ENCODE measurements around the gene CDK17. TPM values are rescaled to one million over a fixed set of nuclear protein-coding genes. Genes with fewer than 3 reads are reported as not detected.

The CDK17 gene
- total RNA-seq, 1 experiment from 2014 or later = 21.4 TPM

- no peak overlapping the region for H3K4me3 ChIP-seq (replicated peaks in 1 of 2; ENCODE audit: low read depth in 1 of 2, low read length in 2 of 2)
- DNase-seq (ENCODE audit: low read depth, low spot score) (no peak), ATAC-seq (no peak)
- ChIA-PET CTCF (no interaction called here), POLR2A (no interaction called here), RAD21 (ENCODE audit: low non-redundant PET in 1 of 2, low total read pairs in 2 of 2, uncharacterized antibody in 2 of 2, unreplicated experiment in 2 of 2) (no interaction called here)
- no peak overlapping the region for H3K9ac ChIP-seq (ENCODE audit: low read length)
- BruUV-seq (replicated peaks) = no TSS peak
- no peak for TF ChIP-seq ZFX (IDR thresholded peaks at IDR 0.05)
- no peak for TF ChIP-seq POLR2A (IDR thresholded peaks at IDR 0.05; ENCODE audit: borderline replicate concordance, extremely low read depth, insufficient read depth, insufficient read length)
- intact Hi-C loops (cut with micrococcal nuclease) = no loop called here
- H3K79me2 ChIP-seq (ENCODE audit: insufficient read depth, low read length) = peaks cover 84% of the 10 kb centered on the region
- no peaks in the 10 kb centered on the region for H3K27me3 ChIP-seq (ENCODE audit: insufficient read depth, low read length)
- no peaks in the 10 kb centered on the region for H3K36me3 ChIP-seq (ENCODE audit: control insufficient read depth in 1 of 2, insufficient read depth in 2 of 2, low read length in 2 of 2)
- H2AFZ ChIP-seq (ENCODE audit: low read depth, low read length, poor library complexity, severe bottlenecking) = no peak overlapping the region
- H3K9me3 ChIP-seq (ENCODE audit: control insufficient read depth in 1 of 2, insufficient read depth in 1 of 2, low read depth in 1 of 2, low read length in 2 of 2) = no peaks in the 10 kb centered on the region
- no peaks in the 10 kb centered on the region; a peak in 1 of 4 replicates for H3K4me1 ChIP-seq (ENCODE audit: control insufficient read depth in 1 of 2, insufficient read depth in 2 of 2, low read length in 2 of 2)
- no peaks in the 10 kb centered on the region for H4K20me1 ChIP-seq (ENCODE audit: insufficient read depth)
- no peaks in the 10 kb centered on the region for H3K9me2 ChIP-seq (ENCODE audit: insufficient read depth)
- no peak overlapping the region for H3K27ac ChIP-seq (ENCODE audit: low read depth, low read length)
- H3K4me2 ChIP-seq (ENCODE audit: low read length) = no peak overlapping the region
Observed at GRCh38 chr12:96375841-96376604, 24.2 kb downstream of the CDK17 start.

- CTCF ChIA-PET = no interaction called here
- Histone ChIP-seq H3K27me3 (ENCODE audit: insufficient read depth, low read length) (no peaks in the 10 kb centered on the region), H3K4me3 (replicated peaks in 1 of 2; ENCODE audit: low read depth in 1 of 2, low read length in 2 of 2) (no peak overlapping the region), H3K9ac (ENCODE audit: low read length) (no peak overlapping the region), H3K9me3 (ENCODE audit: control insufficient read depth in 1 of 2, insufficient read depth in 1 of 2, low read depth in 1 of 2, low read length in 2 of 2) (no peaks in the 10 kb centered on the region), H3K27ac (ENCODE audit: low read depth, low read length) (no peak overlapping the region), H3K4me2 (ENCODE audit: low read length) (no peak overlapping the region), H3K79me2 (ENCODE audit: insufficient read depth, low read length) (peaks cover 84% of the 10 kb centered on the region), H2AFZ (ENCODE audit: low read depth, low read length, poor library complexity, severe bottlenecking) (no peak overlapping the region), H3K36me3 (ENCODE audit: control insufficient read depth in 1 of 2, insufficient read depth in 2 of 2, low read length in 2 of 2) (no peaks in the 10 kb centered on the region), H4K20me1 (ENCODE audit: insufficient read depth) (no peaks in the 10 kb centered on the region), H3K9me2 (ENCODE audit: insufficient read depth) (no peaks in the 10 kb centered on the region), H3K4me1 (ENCODE audit: control insufficient read depth in 1 of 2, insufficient read depth in 2 of 2, low read length in 2 of 2) (no peaks in the 10 kb centered on the region; a peak in 1 of 4 replicates)
- no peak for ATAC-seq
- BruUV-seq (replicated peaks) = no TSS peak
- no peak for DNase-seq (ENCODE audit: low read depth, low spot score)
- RAD21 ChIA-PET (ENCODE audit: low non-redundant PET in 1 of 2, low total read pairs in 2 of 2, uncharacterized antibody in 2 of 2, unreplicated experiment in 2 of 2) = no interaction called here
- intact Hi-C loops (cut with micrococcal nuclease) = no loop called here
- TF ChIP-seq CTCF (IDR thresholded peaks at IDR 0.05 in 2 of 3, conservative IDR thresholded peaks at IDR 0.05 in 1 of 3; ENCODE audit: borderline replicate concordance in 1 of 3, insufficient read depth in 1 of 3, low read depth in 2 of 3, low read length in 2 of 3) = no peak
- TF ChIP-seq CEBPB (IDR thresholded peaks at IDR 0.05; ENCODE audit: low read depth) = no peak
- no peak for TF ChIP-seq SIN3A (IDR thresholded peaks at IDR 0.05; ENCODE audit: low read depth)
- no peak for TF ChIP-seq ATF3 (IDR thresholded peaks at IDR 0.05)
- no peak for TF ChIP-seq POLR2AphosphoS5 (IDR thresholded peaks at IDR 0.05; ENCODE audit: low read depth, low read length)
- POLR2A ChIA-PET = no interaction called here
Observed at GRCh38 chr12:96375170-96375569, 25.1 kb downstream of the CDK17 start.

All from HCT116 (cell line).